Neural cell (in vitro differentiated cells): ENCODE measurements around the gene SV2C. TPM values are rescaled to one million over a fixed set of nuclear protein-coding genes. Genes with fewer than 3 reads are reported as not detected.

ENCODE experiments used
- H2AFZ ChIP-seq: fragments of 200-600, 300-800 bp; sonication (generic), shearing (Covaris generic); 2 replicates; pipeline ENCODE4 v1.6.0; 2014; ENCODE audit warnings: low read depth, mild to moderate bottlenecking, antibody characterized with exemption, low read length, moderate library complexity
- H3F3A ChIP-seq: fragments of 200-600 bp; shearing (Covaris generic); 2 replicates; pipeline ENCODE4 v1.6.1; 2016; ENCODE audit warnings: mild to moderate bottlenecking, moderate library complexity, mixed read lengths, antibody characterized with exemption, low read length; ENCODE audit not compliant: insufficient read depth, poor library complexity, severe bottlenecking
- H3K27ac ChIP-seq: fragments of 200-600, 300-800 bp; sonication (generic), shearing (Covaris generic); 2 replicates; pipeline ENCODE4 v1.5.1; 2014; ENCODE audit warnings: mild to moderate bottlenecking, low read length, moderate library complexity
- H3K27me3 ChIP-seq: fragments of 300-800, 200-600 bp; sonication (generic), shearing (Covaris generic); 2 replicates; pipeline ENCODE4 v1.6.0; 2014; ENCODE audit warnings: mild to moderate bottlenecking, low read depth, low read length, moderate library complexity; ENCODE audit not compliant: insufficient read depth
- H3K36me3 ChIP-seq: fragments of 300-800, 200-600 bp; sonication (generic), shearing (Covaris generic); 2 replicates; pipeline ENCODE4 v1.5.1; 2014; ENCODE audit warnings: mild to moderate bottlenecking, antibody characterized with exemption, low read length, moderate library complexity; ENCODE audit not compliant: insufficient read depth
- H3K4me2 ChIP-seq: fragments of 300-800, 200-600 bp; sonication (generic), shearing (Covaris generic); 2 replicates; pipeline ENCODE4 v1.6.0; 2014; ENCODE audit warnings: mild to moderate bottlenecking, low read length
- H3K4me3 ChIP-seq: fragments of 300-800, 200-600 bp; sonication (generic), shearing (Covaris generic); 2 replicates; pipeline ENCODE4 v1.5.1; 2014; ENCODE audit warnings: mild to moderate bottlenecking, low read length, moderate library complexity
- H3K79me2 ChIP-seq: fragments of 200-600 bp; shearing (Covaris generic); replicated peaks from 2 replicates; pipeline ENCODE4 v1.6.0; 2014; ENCODE audit warnings: mild to moderate bottlenecking, low read length, moderate library complexity; ENCODE audit not compliant: insufficient read depth
- H3K9ac ChIP-seq: fragments of 300-800, 200-600 bp; sonication (generic), shearing (Covaris generic); 2 replicates; pipeline ENCODE4 v1.6.1; 2016; ENCODE audit warnings: mild to moderate bottlenecking, low read length, mixed read lengths
- H3K9me2 ChIP-seq: fragments of 200-600 bp; shearing (Covaris generic); 2 replicates; pipeline ENCODE4 v1.6.1; 2016; ENCODE audit warnings: mild to moderate bottlenecking, low read length, mixed read lengths; ENCODE audit not compliant: insufficient read depth
- H3K9me3 ChIP-seq: fragments of 200-600, 300-800 bp; sonication (generic), shearing (Covaris generic); 2 replicates; pipeline ENCODE4 v1.6.1; 2016; ENCODE audit warnings: mild to moderate bottlenecking, mixed run types, low read length, moderate library complexity, mixed read lengths
- H4K20me1 ChIP-seq: fragments of 200-600 bp; shearing (Covaris generic); 2 replicates; pipeline ENCODE4 v1.6.1; 2016; ENCODE audit warnings: mild to moderate bottlenecking, mixed run types; ENCODE audit not compliant: insufficient read depth
- EP300 ChIP-seq: fragments of 450-650 bp; conservative IDR thresholded peaks from 2 replicates; pipeline ENCODE4 v1.6.1; 2014; ENCODE audit warnings: antibody characterized with exemption, mild to moderate bottlenecking, moderate library complexity; ENCODE audit not compliant: poor library complexity, severe bottlenecking
- EZH2 ChIP-seq: fragments of 200-600, 300-800 bp; shearing (Covaris generic), sonication (generic); IDR thresholded peaks from 2 replicates; pipeline ENCODE4 v1.6.1; 2014; ENCODE audit warnings: antibody characterized with exemption, low read length, borderline replicate concordance, mild to moderate bottlenecking; ENCODE audit not compliant: insufficient read depth, poor library complexity, severe bottlenecking
- MXI1 ChIP-seq: fragments of 450-650 bp; conservative IDR thresholded peaks from 2 replicates; pipeline ENCODE4 v1.6.1; 2014; ENCODE audit warnings: antibody characterized with exemption, mild to moderate bottlenecking; ENCODE audit not compliant: poor library complexity, severe bottlenecking
- POLR2AphosphoS5 ChIP-seq: IDR thresholded peaks from 2 replicates; pipeline ENCODE4 v1.6.1; 2012
- RAD21 ChIP-seq: fragments of 450-650 bp; conservative IDR thresholded peaks from 2 replicates; pipeline ENCODE4 v1.6.1; 2014; ENCODE audit warnings: antibody characterized with exemption, mild to moderate bottlenecking, moderate library complexity
- REST ChIP-seq: IDR thresholded peaks from 2 replicates; pipeline ENCODE4 v1.6.1; 2012; ENCODE audit warnings: borderline replicate concordance
- SMC3 ChIP-seq: fragments of 450-650 bp; conservative IDR thresholded peaks from 2 replicates; pipeline ENCODE4 v1.6.1; 2014; ENCODE audit warnings: antibody characterized with exemption, mild to moderate bottlenecking, moderate library complexity; ENCODE audit not compliant: poor library complexity
- TAF1 ChIP-seq: IDR thresholded peaks from 2 replicates; pipeline ENCODE4 v1.6.1; 2012; ENCODE audit warnings: low read depth
- polyA plus RNA-seq: library from polyadenylated mRNA; depleted of rRNA; stranded (reverse); fragments of >200 nt; gene quantifications from 2 replicates; pipeline ENCODE4 v1.2.3, GENCODE V29; 2014
- TF ChIP-seq, protein P1 (sequence below): fragments of 450-650 bp; IDR thresholded peaks from 2 replicates; pipeline ENCODE4 v1.5.1; 2014; ENCODE audit warnings: antibody characterized with exemption, mild to moderate bottlenecking, moderate library complexity; ENCODE audit not compliant: poor library complexity, severe bottlenecking

Gene SV2C
- polyA plus RNA-seq, 1 donor from 2014 or later = 0.45 TPM

- TF ChIP-seq POLR2AphosphoS5 (no peak), EP300 (no peak), MXI1 (no peak), EZH2 (no peak), RAD21 (no peak), REST (no peak), SMC3 (no peak), TAF1 (no peak)
- TF ChIP-seq, protein P1, sequence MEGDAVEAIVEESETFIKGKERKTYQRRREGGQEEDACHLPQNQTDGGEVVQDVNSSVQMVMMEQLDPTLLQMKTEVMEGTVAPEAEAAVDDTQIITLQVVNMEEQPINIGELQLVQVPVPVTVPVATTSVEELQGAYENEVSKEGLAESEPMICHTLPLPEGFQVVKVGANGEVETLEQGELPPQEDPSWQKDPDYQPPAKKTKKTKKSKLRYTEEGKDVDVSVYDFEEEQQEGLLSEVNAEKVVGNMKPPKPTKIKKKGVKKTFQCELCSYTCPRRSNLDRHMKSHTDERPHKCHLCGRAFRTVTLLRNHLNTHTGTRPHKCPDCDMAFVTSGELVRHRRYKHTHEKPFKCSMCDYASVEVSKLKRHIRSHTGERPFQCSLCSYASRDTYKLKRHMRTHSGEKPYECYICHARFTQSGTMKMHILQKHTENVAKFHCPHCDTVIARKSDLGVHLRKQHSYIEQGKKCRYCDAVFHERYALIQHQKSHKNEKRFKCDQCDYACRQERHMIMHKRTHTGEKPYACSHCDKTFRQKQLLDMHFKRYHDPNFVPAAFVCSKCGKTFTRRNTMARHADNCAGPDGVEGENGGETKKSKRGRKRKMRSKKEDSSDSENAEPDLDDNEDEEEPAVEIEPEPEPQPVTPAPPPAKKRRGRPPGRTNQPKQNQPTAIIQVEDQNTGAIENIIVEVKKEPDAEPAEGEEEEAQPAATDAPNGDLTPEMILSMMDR = no peak
- no peak overlapping the region for H3K9ac ChIP-seq
- no peak overlapping the region for H3K27ac ChIP-seq
- no peak overlapping the region for H2AFZ ChIP-seq
- no peaks in the 10 kb centered on the region for H3K27me3 ChIP-seq
- no peaks in the 10 kb centered on the region for H3K9me3 ChIP-seq
- H3K4me2 ChIP-seq = no peak overlapping the region
- no peaks in the 10 kb centered on the region for H3K9me2 ChIP-seq
- H3K4me3 ChIP-seq = no peak overlapping the region
- H3K36me3 ChIP-seq = no peaks in the 10 kb centered on the region
- no peaks in the 10 kb centered on the region for H3K79me2 ChIP-seq
- no peaks in the 10 kb centered on the region for H3F3A ChIP-seq
- no peaks in the 10 kb centered on the region for H4K20me1 ChIP-seq
Observed at GRCh38 chr5:76155536-76155935, 72.4 kb downstream of the SV2C start.

DNA sequence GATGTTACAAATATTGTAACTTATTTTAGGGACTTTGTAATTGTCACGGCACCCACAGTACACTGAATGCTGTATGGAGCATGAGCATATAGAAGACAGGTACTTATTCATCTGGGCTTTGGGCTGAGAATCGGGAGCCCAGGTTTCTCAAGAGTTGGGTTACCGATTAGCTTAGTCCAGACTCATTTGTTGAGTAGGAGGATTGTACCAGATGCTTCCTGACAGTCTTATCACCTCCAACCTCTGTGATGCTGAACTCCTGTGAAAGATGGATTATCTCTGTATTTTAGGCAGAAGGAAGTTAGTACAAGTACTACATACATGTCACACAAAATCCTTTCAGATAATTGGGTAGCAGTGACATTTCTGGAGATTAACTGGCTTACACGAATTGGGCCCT is 79.2 kb downstream of the SV2C start:
- Histone ChIP-seq H2AFZ (no peak overlapping the region), H3K79me2 (no peaks in the 10 kb centered on the region), H4K20me1 (no peaks in the 10 kb centered on the region), H3K4me2 (no peak overlapping the region), H3K4me3 (no peak overlapping the region), H3K27ac (no peak overlapping the region), H3F3A (no peaks in the 10 kb centered on the region), H3K9me3 (no peaks in the 10 kb centered on the region), H3K27me3 (no peaks in the 10 kb centered on the region), H3K9me2 (no peaks in the 10 kb centered on the region), H3K36me3 (no peaks in the 10 kb centered on the region), H3K9ac (no peak overlapping the region)
- TF ChIP-seq SMC3 (no peak), REST (no peak), TAF1 (no peak), POLR2AphosphoS5 (no peak), EZH2 (no peak), RAD21 (no peak), EP300 (no peak), MXI1 (no peak)
- TF ChIP-seq, protein P1 = no peak
